WI38 (cell line): ENCODE measurements around the gene KICS2.

Source experiments
- H3K4me3 ChIP-seq: 2 replicates; pipeline ENCODE4 v1.5.1; 2011; ENCODE audit warnings: low read depth, mild to moderate bottlenecking, control low read depth, low read length
- TF ChIP-seq, protein P1 (sequence below): IDR thresholded peaks from 2 replicates; pipeline ENCODE4 v1.5.1; 2012; ENCODE audit warnings: low read depth, mild to moderate bottlenecking, control low read depth, low read length

KICS2 gene

GRCh38 chr12:64173456-64173855, 48.6 kb downstream of the KICS2 start:
- no peak overlapping the region for H3K4me3 ChIP-seq
- TF ChIP-seq, protein P1, sequence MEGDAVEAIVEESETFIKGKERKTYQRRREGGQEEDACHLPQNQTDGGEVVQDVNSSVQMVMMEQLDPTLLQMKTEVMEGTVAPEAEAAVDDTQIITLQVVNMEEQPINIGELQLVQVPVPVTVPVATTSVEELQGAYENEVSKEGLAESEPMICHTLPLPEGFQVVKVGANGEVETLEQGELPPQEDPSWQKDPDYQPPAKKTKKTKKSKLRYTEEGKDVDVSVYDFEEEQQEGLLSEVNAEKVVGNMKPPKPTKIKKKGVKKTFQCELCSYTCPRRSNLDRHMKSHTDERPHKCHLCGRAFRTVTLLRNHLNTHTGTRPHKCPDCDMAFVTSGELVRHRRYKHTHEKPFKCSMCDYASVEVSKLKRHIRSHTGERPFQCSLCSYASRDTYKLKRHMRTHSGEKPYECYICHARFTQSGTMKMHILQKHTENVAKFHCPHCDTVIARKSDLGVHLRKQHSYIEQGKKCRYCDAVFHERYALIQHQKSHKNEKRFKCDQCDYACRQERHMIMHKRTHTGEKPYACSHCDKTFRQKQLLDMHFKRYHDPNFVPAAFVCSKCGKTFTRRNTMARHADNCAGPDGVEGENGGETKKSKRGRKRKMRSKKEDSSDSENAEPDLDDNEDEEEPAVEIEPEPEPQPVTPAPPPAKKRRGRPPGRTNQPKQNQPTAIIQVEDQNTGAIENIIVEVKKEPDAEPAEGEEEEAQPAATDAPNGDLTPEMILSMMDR, result no peak
